ENCODE data around the gene GPR31.
"Not testable (repeated sequence)": the region's sequence is repeated elsewhere in the genome, so short reads cannot be mapped to it uniquely, and the experiment has no call there.

The GPR31 gene, protein sequence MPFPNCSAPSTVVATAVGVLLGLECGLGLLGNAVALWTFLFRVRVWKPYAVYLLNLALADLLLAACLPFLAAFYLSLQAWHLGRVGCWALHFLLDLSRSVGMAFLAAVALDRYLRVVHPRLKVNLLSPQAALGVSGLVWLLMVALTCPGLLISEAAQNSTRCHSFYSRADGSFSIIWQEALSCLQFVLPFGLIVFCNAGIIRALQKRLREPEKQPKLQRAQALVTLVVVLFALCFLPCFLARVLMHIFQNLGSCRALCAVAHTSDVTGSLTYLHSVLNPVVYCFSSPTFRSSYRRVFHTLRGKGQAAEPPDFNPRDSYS

DNA sequence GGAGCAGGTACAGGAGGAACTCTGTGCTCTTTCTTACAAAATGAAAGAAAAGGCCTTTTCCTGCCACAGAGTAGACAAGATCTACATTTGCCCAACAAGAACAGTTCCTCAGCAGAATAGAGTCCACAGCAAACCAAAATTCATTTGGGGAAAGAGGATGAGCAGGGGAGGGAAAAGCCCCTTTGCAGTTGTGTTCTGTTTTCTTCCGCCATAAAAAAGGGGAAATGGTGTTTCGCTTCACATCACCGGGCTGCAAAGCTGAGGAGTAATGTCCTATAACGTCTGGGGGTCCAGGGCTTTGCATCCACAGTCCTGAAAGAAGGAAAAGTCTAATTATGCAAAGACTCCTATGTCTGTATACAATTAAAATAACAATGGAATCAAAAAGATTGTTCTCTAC lies at the start of gene GPR31:
Gene GPR31, minus strand, starts transcription at position 118 of the 400 bp plus-strand sequence. CDS start 149 bp downstream, outside the sequence.
- DNase-seq (ENCODE audit: low read depth in 2 of 2) = no peak

GRCh38 chr6:167207527-167207926 lies 49.7 kb upstream of the GPR31 start:
- no peak for DNase-seq (ENCODE audit: low read depth in 2 of 2)

DNA sequence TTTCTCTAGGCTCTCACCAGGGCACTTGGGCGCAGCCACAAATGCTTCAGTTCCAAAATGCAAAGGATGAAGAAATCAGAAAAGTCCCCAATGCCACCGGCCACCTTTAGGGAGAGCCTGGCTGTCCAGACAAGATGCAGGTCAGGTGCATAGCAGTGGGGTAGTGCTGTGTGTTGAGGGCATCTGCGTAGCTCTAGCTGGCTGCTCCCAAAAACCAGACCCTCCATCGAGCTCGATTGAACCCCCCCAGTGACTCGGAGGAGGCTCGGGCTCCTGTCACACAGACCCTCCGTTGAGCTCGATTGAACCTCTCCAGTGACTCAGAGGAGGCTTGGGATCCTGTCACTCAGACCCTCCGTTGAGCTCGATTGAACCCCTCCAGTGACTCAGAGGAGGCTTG lies 47.5 kb upstream of the GPR31 start:
- DNase-seq (ENCODE audit: low read depth in 2 of 2) = not testable (repeated sequence)

DNA sequence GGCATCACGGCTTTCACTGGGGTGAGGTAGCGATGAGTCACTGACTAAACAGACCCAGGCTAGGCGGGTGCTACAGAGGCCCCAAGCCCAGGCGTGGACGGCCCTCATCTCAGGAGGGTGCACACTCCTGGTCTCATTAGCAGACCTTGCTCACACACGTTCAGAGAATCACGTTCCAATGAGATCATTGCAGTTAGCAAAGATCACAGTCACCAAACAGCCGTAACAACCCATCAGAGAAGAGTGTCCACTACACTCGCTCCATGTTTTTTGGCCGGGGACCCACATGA lies 46.2 kb upstream of the GPR31 start:
- DNase-seq (ENCODE audit: low read depth in 2 of 2) = not testable (repeated sequence)

GRCh38 chr6:167203261-167204058 lies 45.7 kb upstream of the GPR31 start:
- not testable (repeated sequence) for DNase-seq (ENCODE audit: low read depth in 2 of 2)

DNA sequence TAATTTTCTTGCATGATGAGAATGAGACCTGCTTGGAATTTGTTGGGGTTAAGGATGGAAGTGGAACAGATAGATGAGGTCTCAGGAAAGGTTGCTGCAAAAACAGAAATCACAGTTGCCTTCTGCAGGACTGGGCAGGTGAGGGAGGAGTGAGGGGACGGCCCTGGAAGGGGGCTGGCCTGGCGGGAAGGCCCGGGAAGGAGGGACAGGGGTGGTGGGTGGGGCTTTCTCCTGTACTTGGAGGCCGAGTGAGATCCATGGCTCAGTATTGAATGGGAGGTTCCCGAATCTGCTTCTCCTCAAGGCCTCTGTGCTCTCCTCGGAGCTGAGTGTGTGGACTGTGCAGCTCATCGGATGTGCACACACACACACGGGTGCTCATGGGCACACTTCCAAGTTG lies 44.8 kb upstream of the GPR31 start:
- not testable (repeated sequence) for DNase-seq (ENCODE audit: low read depth in 2 of 2)

GRCh38 chr6:167200806-167201205 lies 43.0 kb upstream of the GPR31 start:
- DNase-seq (ENCODE audit: low read depth in 2 of 2) = no peak

- DNase-seq (ENCODE audit: low read depth in 2 of 2) = not testable (repeated sequence)
These were observed 38.3 kb upstream of the GPR31 start for GRCh38 chr6:167195941-167196610.

GRCh38 chr6:167193515-167194125 lies 35.8 kb upstream of the GPR31 start:
- DNase-seq (ENCODE audit: low read depth in 2 of 2) = not testable (repeated sequence)

- DNase-seq (ENCODE audit: low read depth in 2 of 2) = not testable (repeated sequence)
These were observed 33.3 kb upstream of the GPR31 start for GRCh38 chr6:167191043-167191583.

DNA sequence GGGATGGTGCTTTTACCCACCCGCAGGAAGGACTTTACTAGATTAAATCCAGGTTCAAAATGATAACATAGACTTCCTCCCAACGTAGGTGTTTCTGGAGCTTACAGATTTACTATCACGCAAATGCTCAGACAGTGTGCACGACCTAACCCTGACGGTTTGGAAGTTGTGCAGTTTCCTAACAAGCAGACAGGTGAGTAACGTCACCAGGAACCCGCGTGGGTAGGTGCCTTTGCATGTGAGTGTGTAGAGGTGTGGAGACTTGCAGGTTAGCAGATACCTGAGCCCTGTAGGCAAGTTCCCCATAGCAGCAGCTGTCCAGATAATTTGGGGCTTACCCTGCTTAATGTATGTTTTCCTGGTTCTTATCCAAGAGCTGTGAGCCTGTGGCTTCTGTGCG lies 29.5 kb upstream of the GPR31 start:
- DNase-seq (ENCODE audit: low read depth in 2 of 2) = not testable (repeated sequence)

DNA sequence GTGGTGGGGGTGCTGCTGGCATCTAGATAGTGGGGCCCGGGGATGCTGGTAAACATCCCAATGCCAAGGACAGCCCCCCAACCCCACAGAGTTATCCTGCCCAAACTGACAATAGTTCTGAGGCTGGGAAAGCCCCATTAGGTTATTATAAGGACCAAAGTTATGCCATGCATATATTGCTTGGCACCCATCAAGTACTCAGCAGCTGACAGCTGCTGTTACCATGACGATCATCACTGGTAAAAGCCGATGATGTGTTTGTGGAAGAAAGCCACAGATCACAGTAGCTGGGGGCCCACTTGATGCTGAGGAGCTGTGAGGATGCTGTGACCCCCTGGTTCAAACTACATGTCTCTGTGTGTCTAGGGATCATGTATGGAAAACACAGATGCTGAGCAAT lies 27.3 kb upstream of the GPR31 start:
- not testable (repeated sequence) for DNase-seq (ENCODE audit: low read depth in 2 of 2)

GRCh38 chr6:167182913-167183314 lies 25.1 kb upstream of the GPR31 start:
- DNase-seq (ENCODE audit: low read depth in 2 of 2) = not testable (repeated sequence)

DNA sequence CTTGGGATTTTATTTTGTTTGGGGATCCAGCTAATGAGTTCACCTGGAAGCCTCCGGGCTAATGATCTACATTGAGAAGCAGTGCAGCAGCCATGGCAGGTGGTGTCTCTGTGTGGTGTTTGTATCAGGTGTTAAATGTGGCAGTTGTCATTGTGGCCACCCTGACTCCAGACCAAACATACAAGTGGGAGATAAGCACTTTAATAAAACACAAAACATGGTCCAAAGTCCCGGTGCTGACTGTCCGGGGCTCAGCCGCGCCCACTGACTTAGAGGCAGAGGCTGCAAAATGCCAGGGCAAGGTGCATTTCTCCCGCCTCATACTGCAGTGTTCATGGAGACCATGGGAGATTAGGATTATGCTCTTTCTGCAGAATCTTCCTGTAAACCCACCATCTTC lies 23.6 kb upstream of the GPR31 start:
- not testable (repeated sequence) for DNase-seq (ENCODE audit: low read depth in 2 of 2)

- not testable (repeated sequence) for DNase-seq (ENCODE audit: low read depth in 2 of 2)
These were observed 22.3 kb upstream of the GPR31 start for GRCh38 chr6:167180086-167180485.

DNA sequence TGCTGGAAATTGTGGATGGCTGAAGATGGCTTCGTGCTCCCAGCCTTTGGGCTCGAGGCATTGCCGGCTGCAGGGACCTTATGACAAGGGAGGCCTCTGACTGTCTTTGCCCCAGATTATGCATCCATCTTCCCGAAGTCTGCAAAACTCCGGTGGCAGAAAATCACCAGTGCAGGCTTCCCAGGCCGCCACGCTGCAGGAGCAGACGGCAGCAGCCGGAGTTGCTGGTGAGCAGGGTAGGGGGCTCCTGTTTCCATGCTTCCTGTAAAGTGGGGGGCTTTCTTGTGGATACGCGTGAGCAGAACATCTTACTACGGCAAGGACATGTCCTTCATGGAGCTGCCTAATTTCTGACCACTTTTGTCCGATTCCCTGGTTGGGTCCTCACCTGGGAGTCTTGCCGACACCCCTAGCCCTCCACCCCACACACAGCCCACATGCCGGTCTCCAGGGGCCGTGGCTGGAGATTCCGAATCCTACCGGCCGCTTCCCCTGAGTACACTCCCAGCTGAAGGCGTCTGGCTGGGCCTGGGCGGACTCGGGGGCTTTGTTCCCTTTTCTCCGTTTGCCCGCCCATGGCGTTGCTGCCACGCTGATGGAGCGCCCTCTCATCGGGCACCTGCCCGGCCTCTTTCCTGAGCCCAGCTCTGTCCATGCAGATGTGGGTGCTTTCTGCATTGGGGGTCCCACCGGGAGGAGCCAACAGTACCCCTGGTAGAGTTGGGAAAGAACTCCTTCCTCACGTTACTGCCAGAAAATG lies 21.3 kb upstream of the GPR31 start:
- DNase-seq (ENCODE audit: low read depth in 2 of 2) = not testable (repeated sequence)

- DNase-seq (ENCODE audit: low read depth in 2 of 2) = not testable (repeated sequence)
These were observed 19.5 kb upstream of the GPR31 start for GRCh38 chr6:167177271-167177670.

DNA sequence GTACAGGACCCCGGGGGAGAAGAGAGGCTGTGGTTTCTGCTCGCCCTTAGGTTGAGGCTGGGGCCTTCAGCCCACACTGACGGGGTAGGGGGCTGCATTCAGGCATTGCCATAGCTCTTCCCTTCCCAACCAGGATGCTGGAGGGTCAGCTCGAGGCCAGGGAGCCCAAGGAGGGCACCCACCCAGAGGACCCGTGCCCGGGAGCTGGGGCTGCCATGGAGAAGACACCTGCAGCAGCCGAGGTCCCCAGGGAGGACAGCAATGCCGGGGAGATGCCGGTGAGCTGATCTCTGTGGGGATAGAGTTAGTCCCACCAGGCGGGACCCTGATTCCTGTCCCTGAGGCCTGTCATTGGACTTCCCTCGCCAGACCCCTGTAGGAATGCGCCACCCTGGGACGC lies 14.2 kb upstream of the GPR31 start:
- not testable (repeated sequence) for DNase-seq (ENCODE audit: low read depth in 2 of 2)

DNA sequence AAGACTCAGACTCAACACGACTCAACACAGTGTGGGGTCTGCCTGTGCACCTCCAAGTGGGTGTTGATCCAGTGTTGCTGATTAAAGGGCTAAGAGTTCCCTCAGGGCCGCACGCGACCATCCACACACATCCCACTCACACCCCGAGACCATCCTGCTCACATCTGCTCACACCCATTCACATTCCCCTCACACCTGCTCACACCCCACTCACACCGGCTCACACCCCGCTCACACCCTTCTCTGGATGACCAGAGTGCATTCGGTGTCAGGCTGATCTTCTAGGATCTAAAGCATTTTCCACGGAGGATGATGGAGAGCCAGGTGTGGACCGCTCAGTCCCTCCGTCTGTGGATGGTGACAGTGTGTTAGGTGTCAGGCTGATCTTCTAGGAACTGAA lies 13.5 kb upstream of the GPR31 start:
- DNase-seq (ENCODE audit: low read depth in 2 of 2) = not testable (repeated sequence)

DNA sequence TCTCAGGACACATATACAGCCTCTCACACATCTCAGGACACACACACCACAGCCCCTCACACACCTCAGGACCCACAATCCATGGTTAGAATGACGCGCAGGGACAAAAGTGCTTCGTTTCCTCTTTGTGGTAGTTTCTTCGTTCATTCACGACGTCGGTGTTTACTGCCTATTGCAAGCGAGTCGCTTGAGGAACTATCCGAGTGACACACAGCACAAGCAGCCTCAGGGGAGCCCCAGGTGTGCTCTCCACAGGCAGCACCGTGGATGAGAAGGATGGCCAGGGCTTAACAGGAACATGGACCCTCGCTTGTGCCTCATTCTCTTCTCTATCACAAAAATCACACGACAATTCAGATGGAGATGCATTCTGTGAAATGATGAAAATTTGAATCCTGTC lies 12.1 kb upstream of the GPR31 start:
- DNase-seq (ENCODE audit: low read depth in 2 of 2) = not testable (repeated sequence)

GRCh38 chr6:167168296-167168695 lies 10.5 kb upstream of the GPR31 start:
- DNase-seq (ENCODE audit: low read depth in 2 of 2) = not testable (repeated sequence)

Data from stimulated activated CD8-positive, alpha-beta memory T cell treated with anti-CD3 and anti-CD28 coated beads, Interleukin-2, amount 100 ng/mL, for 1 hour (primary cell).